Lower leg skin (tissue), 3 donors: ENCODE data around the gene FEN1.

ENCODE experiments used
- POLR2A ChIP-seq, 2 donors: fragments of 450-650 bp; IDR thresholded peaks; one replicate each; pipeline ENCODE4 v1.6.1; 2016 to 2017; ENCODE audit warnings: antibody characterized with exemption in 2 of 2, mild to moderate bottlenecking in 1 of 2, moderate library complexity in 1 of 2
- TF ChIP-seq, protein P1 (sequence below), 3 donors: fragments of 450-650 bp; IDR thresholded peaks; one replicate each; pipeline ENCODE4 v1.5.1; 2016; ENCODE audit warnings: antibody characterized with exemption in 3 of 3, mild to moderate bottlenecking in 3 of 3, moderate library complexity in 2 of 3

DNA sequence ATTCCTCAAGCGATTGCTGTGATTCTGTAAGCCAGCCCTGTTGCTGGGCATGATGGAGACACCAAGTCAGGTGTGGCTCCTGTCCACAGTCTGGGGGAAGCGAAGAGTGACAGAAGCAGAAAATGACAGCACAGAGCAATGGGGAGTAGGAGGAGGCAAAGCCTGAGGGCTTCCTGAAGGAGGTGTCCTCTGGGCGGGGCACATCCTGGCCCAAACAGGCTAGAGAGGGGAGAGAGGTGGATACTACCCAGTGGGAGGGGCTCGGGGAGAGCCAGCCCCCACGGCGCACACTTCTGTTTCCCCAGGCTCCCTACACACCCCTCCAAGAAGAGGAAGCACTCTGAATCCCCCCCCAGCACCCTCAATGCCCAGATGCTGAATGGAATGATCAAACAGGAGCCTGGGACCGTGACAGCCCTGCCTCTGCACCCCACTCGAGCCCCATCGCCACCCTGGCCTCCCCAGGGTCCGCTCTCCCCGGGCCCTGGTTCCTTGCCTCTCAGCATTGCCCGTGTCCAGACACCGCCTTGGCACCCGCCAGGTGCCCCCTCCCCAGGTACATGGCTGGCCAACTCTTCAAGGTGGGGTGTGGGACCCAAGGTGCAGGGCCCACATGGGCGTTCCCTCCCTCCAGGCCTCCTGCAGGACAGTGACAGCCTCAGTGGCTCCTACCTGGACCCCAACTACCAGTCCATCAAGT, 21.4 kb upstream of the FEN1 start:
- TF ChIP-seq, protein P1, sequence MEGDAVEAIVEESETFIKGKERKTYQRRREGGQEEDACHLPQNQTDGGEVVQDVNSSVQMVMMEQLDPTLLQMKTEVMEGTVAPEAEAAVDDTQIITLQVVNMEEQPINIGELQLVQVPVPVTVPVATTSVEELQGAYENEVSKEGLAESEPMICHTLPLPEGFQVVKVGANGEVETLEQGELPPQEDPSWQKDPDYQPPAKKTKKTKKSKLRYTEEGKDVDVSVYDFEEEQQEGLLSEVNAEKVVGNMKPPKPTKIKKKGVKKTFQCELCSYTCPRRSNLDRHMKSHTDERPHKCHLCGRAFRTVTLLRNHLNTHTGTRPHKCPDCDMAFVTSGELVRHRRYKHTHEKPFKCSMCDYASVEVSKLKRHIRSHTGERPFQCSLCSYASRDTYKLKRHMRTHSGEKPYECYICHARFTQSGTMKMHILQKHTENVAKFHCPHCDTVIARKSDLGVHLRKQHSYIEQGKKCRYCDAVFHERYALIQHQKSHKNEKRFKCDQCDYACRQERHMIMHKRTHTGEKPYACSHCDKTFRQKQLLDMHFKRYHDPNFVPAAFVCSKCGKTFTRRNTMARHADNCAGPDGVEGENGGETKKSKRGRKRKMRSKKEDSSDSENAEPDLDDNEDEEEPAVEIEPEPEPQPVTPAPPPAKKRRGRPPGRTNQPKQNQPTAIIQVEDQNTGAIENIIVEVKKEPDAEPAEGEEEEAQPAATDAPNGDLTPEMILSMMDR (IDR thresholded peaks at IDR 0.05): no peak
- no peak for TF ChIP-seq POLR2A (IDR thresholded peaks at IDR 0.05)
